Peyer's patch (tissue), 4 donors: ENCODE data around the gene IGF2R. TPM values are rescaled to one million over a fixed set of nuclear protein-coding genes. Genes with fewer than 3 reads are reported as not detected.

Experiments used
- DNase-seq, 3 donors: peaks; one replicate each; pipeline ENCODE4 v3.0.0-alpha.2; 2017 to 2019
- H3K27ac ChIP-seq, 4 donors: fragments of 200-600 bp; sonication (generic); one replicate each; pipeline ENCODE4 v1.5.1; 2016 to 2019
- H3K27me3 ChIP-seq, 2 donors: fragments of 200-600 bp; sonication (generic); one replicate each; pipeline ENCODE4 v1.5.1; 2019
- H3K36me3 ChIP-seq, 3 donors: fragments of 200-600 bp; sonication (generic); one replicate each; pipeline ENCODE4 v1.5.1; 2016 to 2019
- H3K4me1 ChIP-seq, 4 donors: fragments of 200-600 bp; sonication (generic); one replicate each; pipeline ENCODE4 v1.5.1; 2016 to 2019
- H3K4me3 ChIP-seq, 4 donors: fragments of 200-600 bp; sonication (generic); 1 replicate in 3 of 4; 2 replicates in 1 of 4; pipeline ENCODE4 v1.5.1; 2016 to 2019; ENCODE audit warnings: mild to moderate bottlenecking in 1 of 4
- H3K9me3 ChIP-seq, 4 donors: fragments of 200-600 bp; sonication (generic); one replicate each; pipeline ENCODE4 v1.5.1; 2016 to 2019; ENCODE audit warnings: mild to moderate bottlenecking in 1 of 4
- POLR2A ChIP-seq, 2 donors: fragments of 450-650 bp; IDR thresholded peaks; one replicate each; pipeline ENCODE4 v1.5.1; 2017; ENCODE audit warnings: antibody characterized with exemption in 2 of 2, mild to moderate bottlenecking in 2 of 2, moderate library complexity in 2 of 2
- total RNA-seq, 4 donors: library from RNA; depleted of rRNA; stranded (reverse); fragments of >200 nt; gene quantifications; one replicate each; pipeline ENCODE4 v1.1.0, GENCODE V29; 2016
- TF ChIP-seq, protein P1 (sequence below), 6 experiments: fragments of 450-650 bp in 4 of 6; fragments of 200-600 bp in 2 of 6; sonication (generic) in 1 of 6; IDR thresholded peaks; one replicate each; pipeline ENCODE4 v1.5.1; 2017 to 2019; ENCODE audit warnings: antibody characterized with exemption in 6 of 6, mild to moderate bottlenecking in 3 of 6, moderate library complexity in 1 of 6

Gene IGF2R
- total RNA-seq, 4 donors from 2014 or later: 48.7 to 86.5 (median 82.3) TPM

DNA sequence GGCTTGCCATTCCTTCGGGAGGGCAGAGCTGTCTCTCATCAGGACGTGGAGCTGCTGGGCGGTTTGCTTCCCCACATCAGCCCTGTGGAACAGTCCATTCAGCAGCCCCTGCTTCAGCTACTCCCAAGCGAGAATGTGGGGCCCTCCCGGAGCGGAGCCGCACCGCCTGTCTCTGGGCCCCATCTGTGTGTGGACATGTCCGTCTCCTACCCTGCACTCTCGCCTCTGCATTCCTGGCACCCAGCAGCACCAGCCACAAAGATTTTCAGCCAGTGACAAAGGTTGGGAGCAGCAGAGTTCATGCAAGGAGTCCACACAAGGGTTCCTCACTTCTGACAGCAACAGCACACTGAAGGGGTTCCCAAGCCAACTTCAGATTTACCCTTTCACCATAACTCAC, 123.7 kb downstream of the IGF2R start:
- no peaks in the 10 kb centered on the region for H3K9me3 ChIP-seq
- H3K27ac ChIP-seq: no peak overlapping the region
- no peaks in the 10 kb centered on the region for H3K27me3 ChIP-seq
- peaks cover 0 to 6% (median 0%) of the 10 kb centered on the region in 4 donors for H3K4me1 ChIP-seq
- peaks cover 0 to 86% (median 0%) of the 10 kb centered on the region in 3 donors for H3K36me3 ChIP-seq
- H3K4me3 ChIP-seq: no peak overlapping the region
- no peak for DNase-seq
- TF ChIP-seq, protein P1, sequence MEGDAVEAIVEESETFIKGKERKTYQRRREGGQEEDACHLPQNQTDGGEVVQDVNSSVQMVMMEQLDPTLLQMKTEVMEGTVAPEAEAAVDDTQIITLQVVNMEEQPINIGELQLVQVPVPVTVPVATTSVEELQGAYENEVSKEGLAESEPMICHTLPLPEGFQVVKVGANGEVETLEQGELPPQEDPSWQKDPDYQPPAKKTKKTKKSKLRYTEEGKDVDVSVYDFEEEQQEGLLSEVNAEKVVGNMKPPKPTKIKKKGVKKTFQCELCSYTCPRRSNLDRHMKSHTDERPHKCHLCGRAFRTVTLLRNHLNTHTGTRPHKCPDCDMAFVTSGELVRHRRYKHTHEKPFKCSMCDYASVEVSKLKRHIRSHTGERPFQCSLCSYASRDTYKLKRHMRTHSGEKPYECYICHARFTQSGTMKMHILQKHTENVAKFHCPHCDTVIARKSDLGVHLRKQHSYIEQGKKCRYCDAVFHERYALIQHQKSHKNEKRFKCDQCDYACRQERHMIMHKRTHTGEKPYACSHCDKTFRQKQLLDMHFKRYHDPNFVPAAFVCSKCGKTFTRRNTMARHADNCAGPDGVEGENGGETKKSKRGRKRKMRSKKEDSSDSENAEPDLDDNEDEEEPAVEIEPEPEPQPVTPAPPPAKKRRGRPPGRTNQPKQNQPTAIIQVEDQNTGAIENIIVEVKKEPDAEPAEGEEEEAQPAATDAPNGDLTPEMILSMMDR (IDR thresholded peaks at IDR 0.05): no peak
- no peak for TF ChIP-seq POLR2A (IDR thresholded peaks at IDR 0.05)

DNA sequence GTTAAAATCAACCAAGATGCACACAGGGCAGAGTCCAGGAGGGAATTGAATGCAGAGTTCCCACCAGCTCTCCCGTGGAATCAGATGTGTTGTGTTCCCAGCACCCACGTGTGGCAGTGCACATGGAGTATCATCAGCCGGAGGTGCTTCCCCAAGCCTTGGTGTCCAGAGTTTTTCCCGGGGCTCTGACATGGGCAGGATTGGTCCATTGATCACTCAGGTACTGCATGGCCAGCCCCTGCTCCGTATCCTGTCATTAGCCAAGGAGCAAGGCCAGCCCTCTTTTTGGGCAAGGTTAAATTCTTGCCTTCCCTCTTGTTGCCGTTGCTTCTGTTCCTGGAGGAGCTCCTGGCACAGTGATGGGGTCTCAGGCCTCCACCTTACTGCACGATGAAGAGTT, 124.2 kb downstream of the IGF2R start:
- Histone ChIP-seq H3K27ac (no peak overlapping the region), H3K27me3 (no peaks in the 10 kb centered on the region), H3K36me3 (peaks cover 0 to 88% (median 0%) of the 10 kb centered on the region in 3 donors), H3K4me3 (no peak overlapping the region), H3K4me1 (peaks cover 0 to 6% (median 0%) of the 10 kb centered on the region in 4 donors), H3K9me3 (no peaks in the 10 kb centered on the region)
- no peak for DNase-seq
- TF ChIP-seq POLR2A (IDR thresholded peaks at IDR 0.05): no peak
- TF ChIP-seq, protein P1 (IDR thresholded peaks at IDR 0.05): no peak

DNA sequence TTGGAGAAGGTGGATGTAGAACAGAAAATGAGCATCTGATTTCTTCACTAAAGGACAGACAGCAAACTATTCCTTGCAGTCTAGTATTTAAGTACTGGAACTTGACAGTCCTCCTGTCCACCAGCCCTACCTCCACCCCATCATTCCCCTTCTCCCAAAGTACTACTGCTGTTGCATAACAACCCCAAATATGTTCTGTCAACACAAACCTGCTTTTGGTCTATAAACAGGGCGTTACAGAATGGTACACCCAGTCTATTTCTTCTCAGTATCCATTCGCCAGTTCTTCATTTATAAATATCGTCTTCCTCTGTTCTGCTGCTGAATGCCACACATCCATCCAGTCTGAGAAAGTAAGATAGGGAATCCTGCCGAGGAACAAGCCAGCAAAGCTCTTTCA, 125.1 kb downstream of the IGF2R start:
- DNase-seq: no peak
- H3K9me3 ChIP-seq: no peaks in the 10 kb centered on the region
- TF ChIP-seq, protein P1 (IDR thresholded peaks at IDR 0.05): no peak
- no peak for TF ChIP-seq POLR2A (IDR thresholded peaks at IDR 0.05)
- no peak overlapping the region for H3K27ac ChIP-seq
- H3K27me3 ChIP-seq: no peaks in the 10 kb centered on the region
- H3K4me1 ChIP-seq: peaks cover 0 to 6% (median 0%) of the 10 kb centered on the region in 4 donors
- H3K36me3 ChIP-seq: peaks cover 0 to 90% (median 0%) of the 10 kb centered on the region in 3 donors
- no peak overlapping the region for H3K4me3 ChIP-seq

DNA sequence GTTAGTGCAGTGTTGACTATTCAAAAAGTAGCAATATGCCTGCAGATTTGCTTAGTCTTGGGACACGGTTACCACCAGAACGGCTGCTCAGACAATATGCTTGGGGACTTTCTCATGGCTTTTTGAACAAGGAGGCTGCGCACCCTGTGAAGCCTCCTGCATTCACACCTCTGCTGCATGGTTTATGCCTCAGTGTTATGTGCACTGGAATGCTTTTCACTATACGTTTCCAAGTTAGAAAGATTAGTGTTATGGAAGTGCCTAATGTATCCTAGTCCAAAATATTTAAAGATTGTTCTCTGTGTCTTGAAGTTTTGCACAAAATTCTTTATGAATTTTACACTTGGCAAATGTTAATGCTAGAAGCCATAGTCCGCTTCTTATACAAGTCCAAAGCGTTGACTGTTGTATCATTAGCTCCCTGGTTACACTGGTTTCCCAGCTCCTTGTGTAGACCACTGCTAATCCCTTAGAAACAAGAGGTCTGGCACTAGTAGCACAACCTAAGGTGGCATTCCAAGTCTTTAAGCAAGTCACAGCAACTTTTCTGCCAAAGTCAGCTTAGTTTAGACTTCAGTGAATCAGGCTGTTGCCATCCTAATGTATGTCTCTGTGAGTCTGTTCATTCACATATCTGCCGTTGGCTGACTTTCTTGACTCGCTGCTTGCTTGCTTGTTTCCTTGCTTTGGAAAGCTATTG, 126.4 kb downstream of the IGF2R start:
- DNase-seq: no peak
- no peaks in the 10 kb centered on the region for H3K9me3 ChIP-seq
- TF ChIP-seq, protein P1 (IDR thresholded peaks at IDR 0.05): no peak
- TF ChIP-seq POLR2A (IDR thresholded peaks at IDR 0.05): no peak
- no peak overlapping the region for H3K4me3 ChIP-seq
- no peak overlapping the region for H3K27ac ChIP-seq
- no peaks in the 10 kb centered on the region for H3K27me3 ChIP-seq
- H3K4me1 ChIP-seq: peaks cover 0 to 13% (median 0%) of the 10 kb centered on the region in 4 donors
- peaks cover 0 to 83% (median 0%) of the 10 kb centered on the region in 3 donors for H3K36me3 ChIP-seq

DNA sequence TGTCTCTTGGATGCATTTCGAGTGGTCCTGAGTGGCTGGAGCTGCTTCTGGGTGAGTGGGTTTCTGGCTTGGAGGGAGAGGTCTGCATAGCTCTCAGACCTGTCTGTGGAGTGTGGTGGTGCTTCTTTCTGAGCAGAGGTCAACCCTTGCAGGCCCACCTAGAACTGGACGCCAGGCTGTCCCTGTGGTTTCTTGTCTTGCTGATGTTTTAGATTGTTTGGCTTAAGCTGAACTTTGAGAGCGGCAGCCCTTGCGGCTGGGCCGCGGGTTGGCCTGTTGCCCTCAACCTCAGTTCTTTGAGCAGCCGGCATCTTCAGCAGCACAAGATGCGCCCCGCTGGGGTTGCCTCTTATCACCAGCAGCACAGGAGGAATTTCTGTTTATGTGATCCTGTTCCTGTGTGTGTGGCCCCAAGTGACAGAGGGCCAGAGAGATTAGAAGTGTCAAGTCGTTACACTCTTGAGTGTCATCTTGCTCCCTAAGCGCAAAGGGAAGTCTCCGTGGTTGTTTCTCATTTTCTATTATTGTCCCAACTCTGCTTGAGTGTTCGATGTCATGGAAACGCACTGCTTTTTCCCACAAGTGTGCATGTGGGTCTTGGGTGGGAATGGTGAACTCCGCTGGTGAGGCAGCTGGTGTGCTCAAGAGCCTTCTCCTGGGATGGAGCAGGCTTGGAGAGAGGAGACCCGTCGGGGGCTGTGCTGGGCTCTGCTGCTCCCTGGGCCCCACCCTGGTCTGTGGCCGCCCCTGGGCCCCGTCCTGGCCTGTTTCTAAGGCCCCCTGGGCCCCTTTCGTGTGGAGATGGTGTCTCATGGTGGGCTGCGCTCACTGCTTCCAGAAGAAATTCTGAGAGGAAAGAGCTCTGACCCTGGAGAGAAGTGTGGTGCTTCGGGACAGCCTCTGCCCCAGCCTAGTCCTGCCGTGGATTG, 132.7 kb downstream of the IGF2R start:
- Histone ChIP-seq H3K27ac (peak overlapping the region in 2 of 4 donors; percentile 42 to 48), H3K4me1 (peaks cover 0 to 9% (median 0%) of the 10 kb centered on the region in 4 donors), H3K9me3 (no peaks in the 10 kb centered on the region), H3K36me3 (peaks cover 0 to 81% (median 0%) of the 10 kb centered on the region in 3 donors), H3K4me3 (no peak overlapping the region), H3K27me3 (no peaks in the 10 kb centered on the region)
- TF ChIP-seq, protein P1 (IDR thresholded peaks at IDR 0.05): no peak
- TF ChIP-seq POLR2A (IDR thresholded peaks at IDR 0.05): no peak
- DNase-seq: peak in 1 of 3 donors; percentile 46
